Testis (tissue), 2 donors: ENCODE data around the gene FAM110A.

ENCODE experiments used
- POLR2A ChIP-seq: fragments of 450-650 bp; IDR thresholded peaks from one replicate; pipeline ENCODE4 v1.6.1; 2017; ENCODE audit warnings: antibody characterized with exemption, mild to moderate bottlenecking, moderate library complexity
- TF ChIP-seq, protein P1 (sequence below), 3 experiments: fragments of 450-650 bp in 2 of 3; fragments of 200-600 bp in 1 of 3; sonication (generic) in 1 of 3; IDR thresholded peaks; one replicate each; pipeline ENCODE4 v1.5.1; 2016 to 2019; ENCODE audit warnings: antibody characterized with exemption in 3 of 3, mild to moderate bottlenecking in 2 of 3, moderate library complexity in 1 of 3

DNA sequence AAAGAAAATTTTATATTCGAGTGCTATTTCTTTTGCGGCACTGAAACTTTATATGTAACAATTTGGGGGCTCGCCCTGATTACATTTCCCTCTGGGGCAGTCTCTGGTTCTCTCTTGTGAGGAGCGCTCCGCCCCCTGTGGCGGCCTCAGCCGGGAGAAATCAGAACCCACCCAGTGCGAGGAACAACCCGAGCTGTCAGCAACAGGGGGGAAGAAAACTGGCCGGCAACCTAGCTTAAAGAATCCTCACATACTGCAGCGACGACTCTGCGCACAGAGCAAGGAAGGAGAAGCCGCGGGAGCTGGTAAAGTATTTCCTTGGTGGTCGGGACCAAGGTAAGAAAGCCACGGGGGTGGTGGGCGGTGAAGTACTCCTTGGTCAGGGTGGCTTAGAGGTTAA, 41.3 kb upstream of the FAM110A start:
- TF ChIP-seq, protein P1, sequence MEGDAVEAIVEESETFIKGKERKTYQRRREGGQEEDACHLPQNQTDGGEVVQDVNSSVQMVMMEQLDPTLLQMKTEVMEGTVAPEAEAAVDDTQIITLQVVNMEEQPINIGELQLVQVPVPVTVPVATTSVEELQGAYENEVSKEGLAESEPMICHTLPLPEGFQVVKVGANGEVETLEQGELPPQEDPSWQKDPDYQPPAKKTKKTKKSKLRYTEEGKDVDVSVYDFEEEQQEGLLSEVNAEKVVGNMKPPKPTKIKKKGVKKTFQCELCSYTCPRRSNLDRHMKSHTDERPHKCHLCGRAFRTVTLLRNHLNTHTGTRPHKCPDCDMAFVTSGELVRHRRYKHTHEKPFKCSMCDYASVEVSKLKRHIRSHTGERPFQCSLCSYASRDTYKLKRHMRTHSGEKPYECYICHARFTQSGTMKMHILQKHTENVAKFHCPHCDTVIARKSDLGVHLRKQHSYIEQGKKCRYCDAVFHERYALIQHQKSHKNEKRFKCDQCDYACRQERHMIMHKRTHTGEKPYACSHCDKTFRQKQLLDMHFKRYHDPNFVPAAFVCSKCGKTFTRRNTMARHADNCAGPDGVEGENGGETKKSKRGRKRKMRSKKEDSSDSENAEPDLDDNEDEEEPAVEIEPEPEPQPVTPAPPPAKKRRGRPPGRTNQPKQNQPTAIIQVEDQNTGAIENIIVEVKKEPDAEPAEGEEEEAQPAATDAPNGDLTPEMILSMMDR (IDR thresholded peaks at IDR 0.05) = no peak
- no peak for TF ChIP-seq POLR2A
